Stimulated activated CD8-positive, alpha-beta memory T cell treated with anti-CD3 and anti-CD28 coated beads, Interleukin-7, amount 100 ng/mL, for 4 hours (primary cell): ENCODE measurements around the gene DDX25.

ENCODE experiments used
- DNase-seq, 2 donors: peaks; one replicate each; pipeline ENCODE4 v3.0.0-alpha.2; 2020; ENCODE audit warnings: low read depth in 2 of 2

Gene DDX25

GRCh38 chr11:125935618-125936199 lies 31.4 kb downstream of the DDX25 start:
- no peak for DNase-seq

- DNase-seq = no peak
Measured at GRCh38 chr11:125938418-125938817, 34.1 kb downstream of the DDX25 start.

GRCh38 chr11:125939081-125939521 lies 34.8 kb downstream of the DDX25 start:
- no peak for DNase-seq

GRCh38 chr11:125940145-125940544 lies 35.8 kb downstream of the DDX25 start:
- no peak for DNase-seq

- DNase-seq = no peak
Measured at GRCh38 chr11:125941267-125941618, 36.9 kb downstream of the DDX25 start.

- DNase-seq = no peak
Measured at GRCh38 chr11:125941619-125942611, 37.6 kb downstream of the DDX25 start.

GRCh38 chr11:125942771-125943428 lies 38.6 kb downstream of the DDX25 start:
- no peak for DNase-seq

GRCh38 chr11:125943661-125944349 lies 39.5 kb downstream of the DDX25 start:
- DNase-seq = no peak

- DNase-seq = no peak
Measured at GRCh38 chr11:125944350-125945010, 40.2 kb downstream of the DDX25 start.

GRCh38 chr11:125945011-125945796 lies 40.9 kb downstream of the DDX25 start:
- DNase-seq = no peak

GRCh38 chr11:125945797-125946520 lies 41.7 kb downstream of the DDX25 start, which contains the start of gene VSIG10L2:
VSIG10L2 (plus strand) TSS chr11:125946044; CDS start chr11:125946056, 12 bp downstream.
- no peak for DNase-seq

- DNase-seq = no peak
Measured at GRCh38 chr11:125946712-125947418, 42.6 kb downstream of the DDX25 start.

- no peak for DNase-seq
Measured at GRCh38 chr11:125947419-125948277, 43.3 kb downstream of the DDX25 start.

- no peak for DNase-seq
Measured at GRCh38 chr11:125948278-125949051, 44.2 kb downstream of the DDX25 start.

- DNase-seq = no peak
Measured at GRCh38 chr11:125949271-125950177, 45.2 kb downstream of the DDX25 start.

- DNase-seq = no peak
Measured at GRCh38 chr11:125950178-125950490, 45.8 kb downstream of the DDX25 start.
